Stomach (tissue), 4 donors: ENCODE measurements around the gene NR2E3.

Experiments used
- CTCF ChIP-seq, 7 experiments: fragments of 450-650 bp in 4 of 7; fragments of 200-600 bp in 3 of 7; sonication (generic) in 3 of 7; IDR thresholded peaks; one replicate each; pipeline ENCODE4 v1.5.1; 2016 to 2019; ENCODE audit warnings: antibody characterized with exemption in 7 of 7, control low read depth in 2 of 7, mild to moderate bottlenecking in 1 of 7
- EP300 ChIP-seq: sonication (generic); formaldehyde crosslinking; IDR thresholded peaks from one replicate; pipeline ENCODE4 v1.6.1; 2017; ENCODE audit warnings: antibody characterized with exemption
- POLR2A ChIP-seq, 4 donors: fragments of 450-650 bp; IDR thresholded peaks; one replicate each; pipeline ENCODE4 v1.6.1; 2016; ENCODE audit warnings: antibody characterized with exemption in 4 of 4, control low read depth in 2 of 4, mild to moderate bottlenecking in 1 of 4, moderate library complexity in 1 of 4
- POLR2AphosphoS5 ChIP-seq, 3 donors: sonication (generic); formaldehyde crosslinking; IDR thresholded peaks; one replicate each; pipeline ENCODE4 v1.6.1; 2016; ENCODE audit warnings: antibody characterized with exemption in 3 of 3

- peak in 5 of 7 experiments; percentile 75 to 86 (median 80) for TF ChIP-seq CTCF (IDR thresholded peaks at IDR 0.05)
- no peak for TF ChIP-seq POLR2A (IDR thresholded peaks at IDR 0.05)
- peak in 1 of 3 donors; percentile 25 for TF ChIP-seq POLR2AphosphoS5 (IDR thresholded peaks at IDR 0.05)
- TF ChIP-seq EP300, result no peak
Observed at GRCh38 chr15:71800835-71801745, 9.3 kb upstream of the NR2E3 start.
